Stimulated activated CD8-positive, alpha-beta memory T cell treated with anti-CD3 and anti-CD28 coated beads, Interleukin-2, amount 100 ng/mL, for 1 hour (primary cell): ENCODE data around the gene SLC33A1.
A peak's percentile ranks its signal among the peaks of the same experiment; 100 is the strongest.
"Not testable (repeated sequence)": the region's sequence is repeated elsewhere in the genome, so short reads cannot be mapped to it uniquely, and the experiment has no call there.

Experiments used
- DNase-seq, 2 donors: peaks; one replicate each; pipeline ENCODE4 v3.0.0-alpha.2; 2020; ENCODE audit warnings: low read depth in 2 of 2

The SLC33A1 gene

DNA sequence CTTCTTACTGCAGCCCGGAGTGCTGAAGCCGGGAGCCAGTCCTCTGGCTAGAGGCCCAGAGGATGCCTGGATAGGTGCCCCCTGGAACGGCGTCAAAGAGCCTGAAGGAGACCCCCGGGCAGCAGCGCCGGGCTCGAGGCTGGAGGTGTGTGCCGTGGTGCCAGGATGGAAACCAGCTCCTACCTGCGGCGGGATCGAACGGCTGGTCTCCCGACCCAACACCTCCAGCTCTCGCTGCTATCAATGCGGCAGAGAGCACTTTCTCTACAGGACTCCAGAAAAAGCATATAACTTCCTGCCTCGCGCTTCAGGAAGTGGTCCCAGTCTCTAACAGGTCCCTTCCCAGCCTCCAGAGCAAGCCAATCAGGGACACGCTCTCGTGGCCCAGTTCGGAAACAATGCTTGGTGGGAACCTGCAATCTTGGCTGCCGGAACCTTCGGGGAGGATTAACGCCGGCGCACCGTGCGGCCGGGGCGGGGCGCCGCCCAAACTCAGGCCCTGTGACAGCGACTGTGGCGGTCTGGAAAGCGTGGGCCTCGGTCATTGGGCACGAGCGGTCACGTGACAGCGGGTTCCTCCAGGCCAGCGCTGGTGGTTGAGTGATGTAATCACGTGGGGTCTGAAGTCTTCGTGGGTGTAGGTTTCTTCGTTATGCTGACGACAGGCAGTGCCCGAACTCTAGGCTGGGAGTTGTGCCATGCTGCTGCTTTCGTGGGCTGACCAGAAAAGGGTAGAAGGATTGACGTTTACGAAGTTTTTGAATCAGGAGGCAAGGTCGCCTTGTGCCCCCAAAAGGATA is at the start of gene SLC33A1:
SLC33A1 (minus strand) TSS at position 287 of the 800 bp plus-strand sequence. CDS start 430 bp downstream, outside the sequence.
- peak; percentile 97 for DNase-seq

DNA sequence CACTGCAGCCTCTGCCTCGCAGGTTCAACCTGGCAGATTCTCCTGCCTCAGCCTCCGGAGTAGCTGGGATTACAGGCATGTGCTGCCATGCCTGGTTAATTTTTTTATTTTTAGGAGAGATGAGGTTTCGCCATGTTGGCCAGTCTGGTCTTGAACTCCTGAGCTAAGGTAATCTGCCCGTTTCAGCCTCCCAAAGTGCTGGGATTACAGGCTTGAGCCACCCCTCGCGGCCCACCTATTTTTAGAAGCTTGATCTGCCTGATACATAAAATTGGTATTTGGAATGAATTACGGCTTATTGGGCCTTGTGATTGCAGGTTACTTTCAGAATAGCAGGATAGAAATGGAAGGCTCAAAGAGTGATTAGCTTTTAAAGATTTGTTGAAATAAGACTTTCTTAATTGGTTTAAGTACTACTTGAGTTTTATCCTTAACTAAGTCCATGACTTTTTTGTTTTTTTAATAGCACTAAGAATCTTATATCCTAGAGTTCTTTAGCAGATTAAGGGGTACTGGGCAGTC is 41.2 kb upstream of the SLC33A1 start:
- DNase-seq: no peak

- DNase-seq: no peak
Measured at GRCh38 chr3:155891321-155891720, 37.1 kb upstream of the SLC33A1 start.

- DNase-seq: no peak
Measured at GRCh38 chr3:155890671-155891190, 36.5 kb upstream of the SLC33A1 start.

GRCh38 chr3:155889952-155890351 is 35.7 kb upstream of the SLC33A1 start:
- DNase-seq: no peak

GRCh38 chr3:155889212-155889611 is 35.0 kb upstream of the SLC33A1 start:
- DNase-seq: no peak

DNA sequence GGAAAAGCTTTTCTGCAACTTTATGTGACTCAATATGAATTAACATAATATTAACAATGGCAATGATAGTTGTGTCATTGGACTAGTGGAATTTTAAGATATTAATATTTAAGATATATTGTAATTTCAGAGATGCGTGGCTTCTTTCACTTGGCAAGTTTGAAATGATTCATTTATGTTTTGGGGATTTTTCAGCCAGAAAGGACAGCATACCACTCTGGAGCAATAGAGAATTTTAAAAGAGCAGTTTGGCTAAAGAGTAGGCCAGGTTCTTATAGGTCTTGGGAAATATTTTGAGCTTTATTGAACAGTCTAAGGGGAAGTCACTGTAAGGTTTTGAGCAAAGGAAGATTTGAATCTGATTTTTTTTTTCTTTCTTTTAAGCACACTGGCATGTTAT is 32.7 kb upstream of the SLC33A1 start:
- DNase-seq: no peak

DNA sequence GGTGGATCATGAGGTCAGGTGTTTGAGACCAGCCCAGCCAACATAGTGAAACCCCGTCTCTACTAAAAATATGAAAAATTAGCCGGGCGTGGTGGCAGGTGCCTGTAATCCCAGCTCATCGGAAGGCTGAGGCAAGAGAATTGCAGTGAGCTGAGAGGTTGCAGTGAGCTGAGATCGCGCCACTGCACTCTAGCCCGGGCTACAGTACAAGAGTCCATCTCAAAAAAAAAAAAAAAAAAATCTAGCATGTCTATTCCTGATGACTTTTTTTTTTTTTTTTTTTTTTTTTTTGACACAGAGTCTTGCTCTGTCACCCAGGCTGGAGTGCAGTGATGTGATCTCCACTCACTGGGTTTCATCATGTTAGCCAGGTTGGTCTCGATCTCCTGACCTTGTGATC is 32.1 kb upstream of the SLC33A1 start:
- DNase-seq: not testable (repeated sequence)

DNA sequence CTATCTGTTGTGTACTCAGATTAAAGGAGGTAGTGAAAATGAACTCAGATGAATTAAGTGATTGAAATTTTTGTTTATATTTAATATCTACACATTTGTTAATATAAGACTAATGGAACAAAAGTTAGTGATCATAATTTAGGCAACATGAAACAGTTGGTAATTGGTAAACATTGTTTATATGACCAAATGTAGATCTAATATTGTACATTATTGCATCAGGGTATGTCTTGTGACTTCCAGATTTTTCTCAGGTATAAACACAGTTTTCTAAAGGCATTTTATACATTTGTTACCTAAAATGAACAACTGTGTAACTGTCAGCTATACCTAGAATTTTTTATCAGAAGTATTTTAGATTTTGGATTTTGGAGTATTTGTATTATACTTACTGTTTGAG is 31.1 kb upstream of the SLC33A1 start:
- DNase-seq: no peak

DNA sequence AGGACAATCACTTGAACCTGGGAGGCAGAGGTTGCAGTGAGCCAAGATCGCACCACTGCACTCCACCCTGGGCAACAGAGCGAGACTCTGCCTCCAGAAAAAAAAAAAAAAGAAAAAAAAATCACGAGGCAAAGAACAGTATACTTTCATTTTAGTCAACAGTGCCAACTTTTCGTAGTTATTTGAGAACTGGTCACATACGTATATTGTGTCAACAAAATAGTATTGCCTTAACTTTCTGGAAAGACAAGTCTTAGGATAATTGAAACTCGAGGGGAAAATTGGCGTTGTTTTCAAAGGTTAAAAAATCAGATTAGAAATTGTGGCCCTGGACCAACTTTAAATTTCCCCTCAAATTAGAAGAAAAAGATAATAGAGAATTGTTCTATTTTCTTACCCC is 30.1 kb upstream of the SLC33A1 start:
- DNase-seq: no peak

DNA sequence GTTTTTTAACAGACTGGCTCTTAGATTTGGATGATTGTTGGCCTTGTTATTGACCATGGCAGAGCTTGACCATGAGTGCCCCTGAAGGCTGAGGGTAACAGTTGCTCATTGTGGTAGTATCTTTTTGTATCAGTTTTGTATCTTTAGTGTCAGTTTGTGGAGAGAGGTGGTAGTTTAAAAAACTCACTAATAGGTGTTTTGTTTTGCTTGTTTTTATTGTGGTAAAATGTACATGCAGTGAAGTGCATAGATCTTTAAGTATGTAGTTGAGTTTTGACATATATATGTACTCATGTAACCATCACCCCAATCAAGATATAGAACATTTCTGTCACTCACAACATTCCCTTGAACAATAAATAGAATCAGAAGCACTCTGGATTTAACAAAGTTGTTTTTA is 26.1 kb upstream of the SLC33A1 start:
- DNase-seq: no peak

- no peak for DNase-seq
Measured at GRCh38 chr3:155876503-155876902, 22.3 kb upstream of the SLC33A1 start.

DNA sequence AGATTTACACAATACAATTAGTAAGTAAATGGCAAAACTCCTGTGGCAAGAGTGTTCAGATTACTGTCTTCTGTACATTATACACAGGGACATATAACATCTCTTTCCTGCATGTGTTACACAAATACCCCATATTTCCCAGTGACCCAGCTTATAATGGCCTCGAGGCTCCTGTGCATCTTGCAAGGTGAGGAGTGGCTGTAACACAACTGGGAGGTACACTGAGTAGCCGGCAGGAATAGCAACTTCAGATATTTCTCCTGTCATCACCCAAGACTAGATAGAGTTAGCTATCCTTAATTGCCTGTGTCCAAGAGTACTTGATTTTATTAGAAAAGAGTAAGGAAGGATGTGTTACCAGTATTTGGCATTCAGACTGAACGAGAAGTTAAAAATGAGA is 21.8 kb upstream of the SLC33A1 start:
- DNase-seq: no peak

GRCh38 chr3:155872904-155873646 is 18.8 kb upstream of the SLC33A1 start:
- DNase-seq: no peak

GRCh38 chr3:155871746-155872158 is 17.5 kb upstream of the SLC33A1 start:
- DNase-seq: no peak

GRCh38 chr3:155870945-155871745 is 16.9 kb upstream of the SLC33A1 start:
- peak; percentile 9 to 12 for DNase-seq

DNA sequence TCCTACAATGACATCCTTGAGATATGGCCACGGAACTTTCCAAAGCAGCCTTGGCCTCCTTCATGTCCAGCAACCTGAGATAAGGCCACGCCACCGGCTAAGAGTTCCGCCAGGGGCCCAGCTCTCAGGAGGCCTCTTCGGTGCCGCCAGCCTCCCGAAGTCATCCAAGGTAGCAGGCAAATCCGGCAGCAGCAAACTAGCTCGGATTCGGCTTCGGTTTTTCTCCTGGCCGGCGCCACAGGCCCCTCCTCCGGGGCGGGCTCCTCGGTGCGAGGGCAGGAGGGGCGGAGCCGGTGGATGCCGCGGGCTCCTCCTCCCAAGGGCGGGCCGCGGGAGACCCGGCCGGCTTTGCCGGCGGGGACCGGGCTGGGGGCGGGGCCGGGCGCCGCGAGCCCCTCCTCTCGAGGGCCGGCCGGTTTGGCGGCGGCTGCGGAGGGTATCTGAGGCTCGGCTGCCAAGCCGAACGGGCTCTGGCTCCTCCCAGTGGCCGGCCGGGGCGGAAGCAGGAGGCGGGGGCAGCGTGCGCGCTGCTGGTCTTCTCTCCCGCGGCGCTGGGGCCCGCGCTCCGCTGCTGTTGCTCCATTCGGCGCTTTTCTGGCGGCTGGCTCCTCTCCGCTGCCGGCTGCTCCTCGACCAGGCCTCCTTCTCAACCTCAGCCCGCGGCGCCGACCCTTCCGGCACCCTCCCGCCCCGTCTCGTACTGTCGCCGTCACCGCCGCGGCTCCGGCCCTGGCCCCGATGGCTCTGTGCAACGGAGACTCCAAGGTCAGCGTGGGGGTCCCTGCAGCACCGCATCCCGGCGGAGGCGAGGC is 16.1 kb upstream of the SLC33A1 start, which contains the start of gene GMPS:
GMPS (plus strand) TSS at position 518 of the 812 bp plus-strand sequence; CDS start at position 739, 221 bp downstream.
- peak; percentile 89 to 90 for DNase-seq

GRCh38 chr3:155869691-155870090 is 15.5 kb upstream of the SLC33A1 start:
- no peak for DNase-seq

GRCh38 chr3:155863072-155863784 is 9.0 kb upstream of the SLC33A1 start:
- no peak for DNase-seq
